Activated CD4-positive, CD25-positive, alpha-beta regulatory T cell treated with anti-CD3 and anti-CD28 coated beads, Interleukin-2, amount 50 U/mL, for 72 hours (primary cell): Measurements from ENCODE around the gene ST7.
A peak's percentile ranks its signal among the peaks of the same experiment; 100 is the strongest.
"Not testable (repeated sequence)": the region's sequence is repeated elsewhere in the genome, so short reads cannot be mapped to it uniquely, and the experiment has no call there.

ENCODE experiments used
- DNase-seq: peaks from one replicate; pipeline ENCODE4 v3.0.0; 2021

ST7 gene, protein sequence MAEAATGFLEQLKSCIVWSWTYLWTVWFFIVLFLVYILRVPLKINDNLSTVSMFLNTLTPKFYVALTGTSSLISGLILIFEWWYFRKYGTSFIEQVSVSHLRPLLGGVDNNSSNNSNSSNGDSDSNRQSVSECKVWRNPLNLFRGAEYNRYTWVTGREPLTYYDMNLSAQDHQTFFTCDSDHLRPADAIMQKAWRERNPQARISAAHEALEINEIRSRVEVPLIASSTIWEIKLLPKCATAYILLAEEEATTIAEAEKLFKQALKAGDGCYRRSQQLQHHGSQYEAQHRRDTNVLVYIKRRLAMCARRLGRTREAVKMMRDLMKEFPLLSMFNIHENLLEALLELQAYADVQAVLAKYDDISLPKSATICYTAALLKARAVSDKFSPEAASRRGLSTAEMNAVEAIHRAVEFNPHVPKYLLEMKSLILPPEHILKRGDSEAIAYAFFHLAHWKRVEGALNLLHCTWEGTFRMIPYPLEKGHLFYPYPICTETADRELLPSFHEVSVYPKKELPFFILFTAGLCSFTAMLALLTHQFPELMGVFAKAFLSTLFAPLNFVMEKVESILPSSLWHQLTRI

DNA sequence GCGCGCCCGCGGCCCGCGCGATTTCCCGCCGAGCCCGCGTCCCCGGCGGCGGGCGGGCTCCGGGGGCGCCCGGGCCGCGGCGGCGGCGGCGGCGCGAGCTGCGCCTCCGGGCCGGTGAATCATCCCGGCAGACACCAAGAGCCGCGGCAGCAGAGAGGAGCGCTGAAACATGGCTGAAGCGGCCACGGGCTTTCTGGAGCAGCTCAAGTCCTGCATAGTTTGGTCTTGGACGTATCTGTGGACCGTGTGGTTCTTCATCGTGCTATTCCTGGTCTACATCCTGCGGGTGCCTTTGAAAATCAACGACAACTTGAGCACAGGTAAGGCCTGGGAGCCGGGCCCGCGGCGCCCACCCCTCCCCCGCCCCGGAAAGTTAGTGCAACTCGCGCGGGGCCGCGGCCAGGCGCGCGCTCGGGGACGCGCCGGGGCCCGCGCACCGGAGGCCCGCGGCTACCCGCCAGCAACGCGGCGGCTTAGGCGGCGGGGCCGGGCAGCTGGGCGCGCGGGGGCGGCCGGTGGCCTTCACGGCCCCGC lies at the start of gene ST7:
TSS of gene ST7 (plus strand) at position 130 of the 534 bp plus-strand sequence. CDS start at position 170, 40 bp downstream.
- DNase-seq = peak; percentile 74

GRCh38 chr7:116906391-116906790 lies 46.9 kb upstream of the ST7 start:
- no peak for DNase-seq

DNA sequence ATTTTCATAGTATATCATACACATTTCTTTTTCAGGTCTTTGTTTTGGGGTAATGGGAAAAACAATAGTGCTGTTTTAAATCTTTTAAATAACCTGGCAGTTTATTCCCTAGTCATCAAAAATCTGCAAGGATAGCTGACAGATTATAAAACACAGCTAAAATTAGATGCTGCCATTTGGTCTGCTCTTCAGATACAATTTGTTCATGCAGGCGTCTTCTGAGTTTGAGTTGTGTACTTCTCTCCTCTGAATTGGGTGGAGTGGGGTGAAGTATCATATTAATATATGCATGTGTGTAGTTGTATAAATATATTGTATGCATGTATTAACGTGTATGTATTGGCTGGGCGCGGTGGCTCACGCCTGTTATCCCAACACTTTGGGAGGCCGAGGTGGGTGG lies 42.9 kb upstream of the ST7 start:
- no peak for DNase-seq

DNA sequence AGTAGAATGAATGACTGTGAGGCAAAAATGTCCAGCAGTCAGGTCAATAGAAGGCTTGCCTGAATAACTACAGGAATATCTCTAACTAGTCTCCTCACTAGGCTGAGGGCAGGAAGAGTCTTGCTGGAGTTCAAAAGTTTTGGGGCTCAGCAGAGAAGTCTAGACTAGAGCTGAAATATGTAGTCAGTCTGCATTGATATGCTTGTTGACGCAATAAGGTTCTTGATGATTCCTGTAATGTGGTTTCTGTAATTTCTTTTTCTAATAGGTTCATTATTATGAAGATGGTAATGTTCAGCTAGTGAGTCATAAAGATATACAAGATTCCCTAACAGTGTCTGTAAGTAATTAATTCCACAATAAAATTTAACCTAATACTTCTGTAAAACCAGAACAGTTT lies 41.5 kb upstream of the ST7 start:
- DNase-seq = no peak

- no peak for DNase-seq
Measured at GRCh38 chr7:116912269-116912909, 40.9 kb upstream of the ST7 start.

GRCh38 chr7:116918704-116919103 lies 34.6 kb upstream of the ST7 start:
- no peak for DNase-seq

GRCh38 chr7:116920359-116920758 lies 32.9 kb upstream of the ST7 start:
- DNase-seq = no peak

- DNase-seq = no peak
Measured at GRCh38 chr7:116922545-116922944, 30.8 kb upstream of the ST7 start.

DNA sequence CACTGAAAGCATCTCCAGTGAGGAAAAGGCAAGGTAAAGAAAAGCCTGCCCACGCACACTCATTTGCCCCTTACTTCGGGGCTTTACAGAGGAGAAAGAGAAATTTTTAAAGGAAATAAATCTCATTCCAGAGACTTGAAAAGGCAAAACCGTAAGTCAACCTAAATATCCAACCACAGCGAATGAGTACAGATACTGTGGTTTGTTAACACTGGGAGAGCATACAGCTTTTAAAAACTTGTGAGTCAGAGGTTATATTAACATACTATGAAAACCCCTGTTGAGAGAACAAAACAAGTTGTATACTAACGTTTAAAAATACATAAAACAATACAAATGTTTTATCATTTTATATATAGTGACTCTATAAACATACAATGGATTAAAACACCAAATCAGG lies 28.6 kb upstream of the ST7 start:
- no peak for DNase-seq

GRCh38 chr7:116929021-116929420 lies 24.3 kb upstream of the ST7 start:
- no peak for DNase-seq

DNA sequence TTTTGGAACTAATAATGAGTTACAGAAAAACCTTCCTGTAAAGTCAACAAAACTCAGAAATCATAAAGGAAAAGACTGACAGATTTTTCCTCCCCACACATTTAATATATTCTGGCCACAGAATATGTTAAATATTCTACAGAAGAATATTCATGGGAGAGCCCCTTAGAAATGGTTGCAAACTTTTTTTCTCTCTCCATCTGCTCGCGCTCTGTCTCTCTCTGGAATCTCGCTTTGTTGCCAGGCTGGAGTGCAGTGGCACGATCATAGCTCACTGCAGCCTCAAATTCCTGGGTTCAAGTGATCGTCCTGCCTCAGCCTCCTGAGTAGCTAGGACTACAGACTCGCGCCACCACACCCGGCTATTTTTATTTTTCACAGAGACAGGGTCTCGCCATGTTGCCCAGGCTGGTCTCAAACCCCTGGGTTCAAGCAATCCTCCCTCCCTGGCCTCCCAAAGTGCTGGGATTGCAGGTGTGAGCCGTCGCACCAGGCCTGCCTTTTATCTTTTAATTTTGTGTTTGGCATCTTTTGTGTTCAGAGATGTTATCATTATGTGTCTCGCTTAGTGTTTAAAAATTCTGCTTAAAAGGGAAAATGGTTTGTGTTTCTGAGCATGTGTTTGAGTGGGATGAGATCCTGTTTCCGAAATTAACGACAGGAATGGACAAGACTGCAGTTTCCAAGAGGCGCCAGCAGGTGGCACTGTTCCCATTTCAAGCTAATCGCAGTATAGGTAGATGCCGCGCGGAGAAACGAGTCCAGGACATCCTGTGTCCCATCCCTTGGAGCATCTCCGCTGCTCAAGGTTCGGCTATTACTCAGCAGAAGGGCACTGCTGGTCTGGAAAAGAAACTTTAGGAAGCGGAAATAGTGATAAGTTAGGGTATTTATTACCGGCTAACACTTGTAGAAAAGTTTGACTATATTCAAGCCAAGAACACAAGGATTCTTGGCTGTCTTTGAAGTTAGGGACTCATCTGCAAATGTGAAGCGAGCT lies 23.1 kb upstream of the ST7 start:
- peak; percentile 77 for DNase-seq

GRCh38 chr7:116932566-116932965 lies 20.7 kb upstream of the ST7 start:
- no peak for DNase-seq

DNA sequence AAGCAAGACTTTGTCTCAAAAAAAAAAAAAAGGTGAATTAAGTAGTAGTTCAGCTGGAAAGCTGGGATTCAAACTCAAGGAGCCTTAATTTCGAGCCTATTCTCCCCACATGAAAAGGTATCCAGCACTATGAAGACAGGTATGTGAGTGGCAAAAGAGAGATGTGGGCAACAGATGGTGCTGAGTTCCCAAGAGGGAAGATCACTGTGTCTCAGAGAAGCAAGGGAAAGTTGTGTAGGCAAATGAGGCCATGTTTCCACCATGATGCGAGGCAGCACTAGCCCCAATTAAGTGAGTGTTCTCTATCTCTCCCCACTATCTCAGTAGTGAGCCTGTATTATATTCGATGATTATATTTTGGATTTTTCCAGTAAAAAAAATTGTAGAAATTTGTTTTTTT lies 19.8 kb upstream of the ST7 start:
- DNase-seq = no peak

DNA sequence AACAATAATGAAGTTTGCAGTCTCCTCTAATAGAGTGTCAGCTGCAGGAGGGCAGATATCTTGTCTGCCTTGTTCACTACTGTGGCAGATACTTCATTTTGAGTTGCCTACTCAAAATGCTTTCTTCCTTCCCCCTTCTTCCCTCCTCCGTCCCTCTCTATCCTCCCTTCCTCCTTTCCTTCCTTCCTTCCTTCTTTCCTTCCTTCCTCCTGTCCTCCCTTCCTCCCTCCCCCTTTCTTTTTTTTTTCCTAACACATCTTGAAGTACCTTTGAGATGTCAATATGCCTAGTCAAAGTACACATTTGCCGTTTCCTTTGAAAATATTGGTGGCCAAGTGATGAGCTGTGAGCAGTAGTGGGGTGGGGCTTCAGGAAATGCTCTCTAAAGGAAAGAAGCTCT lies 18.7 kb upstream of the ST7 start:
- no peak for DNase-seq

GRCh38 chr7:116936844-116937243 lies 16.5 kb upstream of the ST7 start:
- not testable (repeated sequence) for DNase-seq

DNA sequence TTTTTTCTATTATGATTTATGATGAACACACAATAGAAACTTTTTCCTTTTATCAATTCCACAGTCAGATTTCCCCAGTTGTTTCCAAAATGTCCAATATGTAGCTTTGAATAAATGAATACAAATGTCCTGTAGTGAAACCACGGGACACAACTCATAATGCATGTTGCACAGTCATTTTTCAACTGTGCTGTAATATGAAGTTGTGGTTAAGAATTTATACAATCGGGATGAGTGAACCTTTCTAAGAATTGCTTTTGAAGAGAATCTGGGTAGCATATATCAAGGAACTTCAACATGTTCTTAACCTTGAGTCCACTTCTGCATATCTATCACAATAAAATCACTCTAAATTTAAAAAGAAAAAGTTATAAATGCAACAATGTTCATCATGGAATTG lies 14.6 kb upstream of the ST7 start:
- no peak for DNase-seq

GRCh38 chr7:116940689-116941370 lies 12.5 kb upstream of the ST7 start:
- no peak for DNase-seq

- no peak for DNase-seq
Measured at GRCh38 chr7:116942504-116942903, 10.8 kb upstream of the ST7 start.

- DNase-seq = no peak
Measured at GRCh38 chr7:116948934-116949333, 4.4 kb upstream of the ST7 start.

GRCh38 chr7:116949941-116950801 lies 3.1 kb upstream of the ST7 start:
- no peak for DNase-seq

GRCh38 chr7:116950889-116951351 lies 2.4 kb upstream of the ST7 start:
- no peak for DNase-seq
